ENCODE results near the gene FMR1NB.

Gene FMR1NB

GRCh38 chrX:147981038-147981752, at the start of gene FMR1NB:
Gene FMR1NB, plus strand, starts transcription at chrX:147981337. Its CDS starts 66 bp downstream, at chrX:147981403.
- Mint-ChIP-seq H3K4me3 (no peak within 1 kb of the TSS), H3K27ac (no peak within 1 kb of the TSS), H3K27me3 (no peaks in the 10 kb centered on the region), H3K36me3 (no peaks in the 10 kb centered on the region), H3K4me1 (no peaks in the 10 kb centered on the region), H3K9me3 (peaks cover 3% of the 10 kb centered on the region)
- CTCF ChIA-PET = no interaction called here
- DNase-seq = no peak

DNA sequence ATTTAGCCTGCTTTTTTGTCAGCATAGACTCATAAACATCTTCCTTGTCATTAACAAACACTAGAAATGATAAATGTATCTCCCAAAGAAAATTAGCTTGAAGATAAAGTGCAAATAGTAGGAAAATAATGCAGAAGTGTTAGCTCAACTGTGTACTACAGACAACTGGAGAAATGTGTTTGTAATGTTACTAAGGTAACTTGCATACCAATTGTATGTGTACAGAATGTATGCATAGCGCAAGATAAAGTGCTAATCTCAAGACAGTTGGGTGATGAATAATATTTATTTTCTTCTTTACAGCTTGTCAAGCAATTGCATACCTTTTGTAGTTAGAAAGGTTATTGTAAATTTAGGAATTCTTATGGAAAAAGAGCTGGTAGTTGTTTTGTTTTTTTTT, 47.3 kb upstream of the FMR1NB start:
- Mint-ChIP-seq H3K36me3 (peaks cover 31% of the 10 kb centered on the region), H3K27me3 (no peaks in the 10 kb centered on the region), H3K4me3 (no peak overlapping the region), H3K9me3 (no peaks in the 10 kb centered on the region), H3K4me1 (no peaks in the 10 kb centered on the region), H3K27ac (no peak overlapping the region)
- DNase-seq = no peak
- CTCF ChIA-PET = no interaction called here

- CTCF ChIA-PET = no interaction called here
- no peak overlapping the region for H3K27ac Mint-ChIP-seq
- H3K9me3 Mint-ChIP-seq = no peaks in the 10 kb centered on the region
- DNase-seq = no peak
- no peaks in the 10 kb centered on the region for H3K4me1 Mint-ChIP-seq
- no peaks in the 10 kb centered on the region for H3K27me3 Mint-ChIP-seq
- peaks cover 30% of the 10 kb centered on the region for H3K36me3 Mint-ChIP-seq
- no peak overlapping the region for H3K4me3 Mint-ChIP-seq
Measured at GRCh38 chrX:147935156-147935758, 45.9 kb upstream of the FMR1NB start.

GRCh38 chrX:147945286-147945685, 35.9 kb upstream of the FMR1NB start:
- Mint-ChIP-seq H3K36me3 (peaks cover 46% of the 10 kb centered on the region), H3K27ac (no peak overlapping the region), H3K27me3 (no peaks in the 10 kb centered on the region), H3K4me1 (no peaks in the 10 kb centered on the region), H3K9me3 (no peaks in the 10 kb centered on the region), H3K4me3 (no peak overlapping the region)
- CTCF ChIA-PET = no interaction called here
- DNase-seq = no peak

GRCh38 chrX:147948531-147948930, 32.6 kb upstream of the FMR1NB start:
- H3K4me3 Mint-ChIP-seq = no peak overlapping the region
- no peak overlapping the region for H3K27ac Mint-ChIP-seq
- H3K9me3 Mint-ChIP-seq = no peaks in the 10 kb centered on the region
- no peaks in the 10 kb centered on the region for H3K27me3 Mint-ChIP-seq
- peaks cover 40% of the 10 kb centered on the region for H3K36me3 Mint-ChIP-seq
- H3K4me1 Mint-ChIP-seq = no peaks in the 10 kb centered on the region
- no peak for DNase-seq
- CTCF ChIA-PET = no interaction called here

- H3K36me3 Mint-ChIP-seq = peaks cover 28% of the 10 kb centered on the region
- CTCF ChIA-PET = no interaction called here
- H3K9me3 Mint-ChIP-seq = no peaks in the 10 kb centered on the region
- no peak overlapping the region for H3K27ac Mint-ChIP-seq
- H3K4me3 Mint-ChIP-seq = no peak overlapping the region
- no peaks in the 10 kb centered on the region for H3K4me1 Mint-ChIP-seq
- H3K27me3 Mint-ChIP-seq = no peaks in the 10 kb centered on the region
- DNase-seq = no peak
Measured at GRCh38 chrX:147950352-147950751, 30.8 kb upstream of the FMR1NB start.

- no peak overlapping the region for H3K27ac Mint-ChIP-seq
- peaks cover 15% of the 10 kb centered on the region for H3K36me3 Mint-ChIP-seq
- H3K9me3 Mint-ChIP-seq = no peaks in the 10 kb centered on the region
- H3K4me3 Mint-ChIP-seq = no peak overlapping the region
- no peaks in the 10 kb centered on the region for H3K27me3 Mint-ChIP-seq
- DNase-seq = no peak
- CTCF ChIA-PET = no interaction called here
- H3K4me1 Mint-ChIP-seq = no peaks in the 10 kb centered on the region
Measured at GRCh38 chrX:147953976-147954375, 27.2 kb upstream of the FMR1NB start.

DNA sequence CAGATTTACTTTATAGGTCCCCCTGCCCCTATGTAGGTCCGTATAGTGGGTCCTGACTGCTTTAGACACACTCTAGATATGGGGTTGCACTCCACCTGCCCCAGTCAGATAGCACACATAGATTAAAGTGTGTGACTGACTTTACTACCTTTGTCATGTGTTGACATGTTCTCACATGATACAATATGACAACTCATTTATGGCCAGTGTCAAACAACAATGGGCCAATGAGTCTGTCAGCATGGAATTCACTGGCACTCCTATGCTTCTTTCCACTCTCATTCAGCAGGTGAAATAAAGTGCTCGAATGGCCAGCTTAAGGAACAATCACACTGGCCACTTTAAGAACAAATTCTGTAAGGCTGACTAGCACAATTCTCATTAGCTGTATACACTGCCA, 23.8 kb upstream of the FMR1NB start:
- Mint-ChIP-seq H3K4me3 (no peak overlapping the region), H3K27ac (peak overlapping the region; percentile 3), H3K9me3 (no peaks in the 10 kb centered on the region), H3K4me1 (no peaks in the 10 kb centered on the region), H3K27me3 (no peaks in the 10 kb centered on the region), H3K36me3 (no peaks in the 10 kb centered on the region)
- no peak for DNase-seq
- CTCF ChIA-PET = no interaction called here

GRCh38 chrX:147958291-147958690, 22.8 kb upstream of the FMR1NB start:
- CTCF ChIA-PET = no interaction called here
- H3K36me3 Mint-ChIP-seq = no peaks in the 10 kb centered on the region
- H3K27me3 Mint-ChIP-seq = no peaks in the 10 kb centered on the region
- no peak overlapping the region for H3K27ac Mint-ChIP-seq
- H3K4me1 Mint-ChIP-seq = no peaks in the 10 kb centered on the region
- DNase-seq = no peak
- H3K4me3 Mint-ChIP-seq = no peak overlapping the region
- no peaks in the 10 kb centered on the region for H3K9me3 Mint-ChIP-seq

- Mint-ChIP-seq H3K4me3 (no peak overlapping the region), H3K36me3 (no peaks in the 10 kb centered on the region), H3K27ac (no peak overlapping the region), H3K9me3 (no peaks in the 10 kb centered on the region), H3K27me3 (no peaks in the 10 kb centered on the region), H3K4me1 (no peaks in the 10 kb centered on the region)
- no peak for DNase-seq
- CTCF ChIA-PET = no interaction called here
Measured at GRCh38 chrX:147960722-147961121, 20.4 kb upstream of the FMR1NB start.

DNA sequence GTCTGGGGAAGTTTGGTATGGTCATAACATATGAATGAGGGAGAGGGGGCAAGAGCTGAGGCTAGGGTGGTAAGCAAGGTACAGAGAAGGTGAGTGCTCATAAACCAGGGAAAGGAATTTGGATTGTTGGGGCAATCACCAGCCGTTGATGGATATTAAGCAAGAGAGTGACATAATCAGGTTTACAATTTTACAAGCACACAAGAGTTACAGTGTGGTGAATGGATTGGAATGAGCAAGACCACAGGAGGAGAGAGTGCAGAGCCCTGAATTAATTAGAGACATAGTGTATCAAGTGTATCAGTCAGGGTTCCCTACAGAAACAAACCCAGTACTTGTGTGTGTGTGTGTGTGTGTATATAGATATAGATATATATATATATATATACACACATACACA, 18.7 kb upstream of the FMR1NB start:
- Mint-ChIP-seq H3K27me3 (no peaks in the 10 kb centered on the region), H3K9me3 (no peaks in the 10 kb centered on the region), H3K36me3 (no peaks in the 10 kb centered on the region), H3K27ac (no peak overlapping the region), H3K4me1 (no peaks in the 10 kb centered on the region), H3K4me3 (no peak overlapping the region)
- CTCF ChIA-PET = no interaction called here
- DNase-seq = no peak

GRCh38 chrX:147978931-147979330, 2.2 kb upstream of the FMR1NB start:
- DNase-seq = no peak
- Mint-ChIP-seq H3K36me3 (no peaks in the 10 kb centered on the region), H3K4me1 (no peaks in the 10 kb centered on the region), H3K27ac (no peak overlapping the region), H3K4me3 (no peak overlapping the region), H3K27me3 (no peaks in the 10 kb centered on the region), H3K9me3 (no peaks in the 10 kb centered on the region)
- CTCF ChIA-PET = no interaction called here

DNA sequence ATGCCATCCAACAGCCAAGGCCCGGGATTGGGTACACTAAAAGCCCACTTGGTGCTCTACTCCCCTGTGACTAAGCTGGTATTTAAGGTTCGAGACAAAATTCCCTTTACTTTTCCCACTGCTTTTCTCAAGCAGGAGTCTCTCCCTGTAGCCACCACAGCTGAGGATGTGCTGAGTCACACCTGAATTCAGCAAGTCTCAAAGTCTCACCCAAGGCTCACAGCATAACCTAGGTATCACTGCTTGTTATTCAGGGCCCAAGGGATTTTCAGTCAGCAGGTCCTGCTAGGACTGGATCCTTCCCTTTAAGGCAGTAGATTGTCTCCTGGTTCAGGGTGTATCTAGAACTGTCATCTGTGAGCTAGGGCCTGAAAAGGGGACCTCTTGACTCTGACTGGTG, 39.2 kb downstream of the FMR1NB start:
- Mint-ChIP-seq H3K4me3 (no peak overlapping the region), H3K27me3 (no peaks in the 10 kb centered on the region), H3K36me3 (no peaks in the 10 kb centered on the region), H3K4me1 (no peaks in the 10 kb centered on the region), H3K9me3 (no peaks in the 10 kb centered on the region), H3K27ac (no peak overlapping the region)
- CTCF ChIA-PET = no interaction called here
- no peak for DNase-seq

- Mint-ChIP-seq H3K36me3 (no peaks in the 10 kb centered on the region), H3K9me3 (no peaks in the 10 kb centered on the region), H3K4me1 (no peaks in the 10 kb centered on the region), H3K27ac (no peak overlapping the region), H3K27me3 (no peaks in the 10 kb centered on the region), H3K4me3 (no peak overlapping the region)
- CTCF ChIA-PET = no interaction called here
- DNase-seq = no peak
Measured at GRCh38 chrX:148024425-148025148, 43.5 kb downstream of the FMR1NB start.

DNA sequence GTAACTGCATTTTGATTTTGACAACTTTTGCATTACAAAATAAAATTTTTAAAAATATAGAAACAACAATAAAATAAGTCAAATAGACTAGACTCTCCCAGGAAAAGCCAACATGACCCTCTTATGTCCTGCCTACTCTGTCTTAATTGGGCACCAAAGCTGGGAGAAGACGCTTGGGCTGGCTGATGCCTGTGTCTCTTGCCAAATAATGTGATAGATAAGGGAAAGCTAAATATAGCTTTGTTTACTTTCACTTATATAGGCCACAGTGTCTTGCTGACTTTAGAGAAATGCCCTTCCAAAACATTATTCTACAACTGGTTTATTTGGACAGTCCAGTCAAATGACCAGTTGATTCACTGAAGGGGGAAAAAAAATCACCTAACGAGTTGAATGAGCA, 54.2 kb downstream of the FMR1NB start:
- H3K27me3 Mint-ChIP-seq = no peaks in the 10 kb centered on the region

More for the DNA sequence above, 54.2 kb downstream of the FMR1NB start:
- Mint-ChIP-seq H3K27ac (no peak overlapping the region), H3K4me3 (no peak overlapping the region), H3K4me1 (no peaks in the 10 kb centered on the region), H3K36me3 (no peaks in the 10 kb centered on the region), H3K9me3 (no peaks in the 10 kb centered on the region)
- DNase-seq = no peak
- CTCF ChIA-PET = no interaction called here
